ENCODE measurements around the gene GALNT11. TPM values are rescaled to one million over a fixed set of nuclear protein-coding genes. Genes with fewer than 3 reads are reported as not detected.
"Not testable (repeated sequence)": the region's sequence is repeated elsewhere in the genome, so short reads cannot be mapped to it uniquely, and the experiment has no call there.

GALNT11 gene
- total RNA-seq, 4 donors from 2014 or later, result 19.4 to 42.9 (median 27.2) TPM

DNA sequence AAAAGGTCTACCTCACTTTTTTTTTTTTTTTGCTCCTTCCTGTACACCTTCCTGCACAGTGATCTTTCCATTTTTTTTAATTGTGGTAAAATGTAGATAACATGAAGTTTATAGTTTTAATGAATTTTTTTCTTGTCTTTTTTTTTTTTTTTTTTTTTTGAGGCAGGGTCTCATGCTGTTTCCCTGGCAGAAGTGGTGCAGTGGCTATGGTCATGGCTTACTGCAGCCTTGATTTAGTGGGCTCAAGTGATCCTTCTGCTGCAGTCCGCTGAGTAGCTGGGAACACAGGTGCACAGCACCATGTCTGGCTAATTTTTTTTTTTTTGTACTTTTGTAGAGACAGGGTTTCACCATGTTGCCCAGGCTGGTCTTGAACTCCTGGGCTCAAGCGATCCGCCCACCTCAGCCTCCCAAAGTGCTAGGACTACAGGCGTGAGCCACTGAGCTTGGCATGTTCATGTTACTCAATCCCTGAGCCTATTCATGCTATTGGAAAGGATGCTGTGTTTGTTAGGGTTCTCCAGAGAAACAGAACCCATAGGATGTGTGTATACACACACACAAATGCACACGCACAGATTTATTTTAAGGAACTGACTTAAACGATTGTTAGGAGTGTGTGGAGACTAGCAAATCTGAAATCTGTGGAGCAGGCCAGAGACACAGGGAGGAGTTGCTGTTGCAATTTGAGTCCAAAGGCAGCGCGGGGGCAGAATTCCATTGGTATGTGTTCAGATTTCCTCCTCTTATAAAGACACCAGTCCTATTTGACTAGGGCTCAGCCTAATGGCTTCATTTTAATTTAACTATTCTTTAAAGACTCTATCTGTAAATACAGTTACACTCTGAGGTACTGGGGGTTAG, 29.1 kb downstream of the GALNT11 start:
- DNase-seq, result no peak
- no peaks in the 10 kb centered on the region for H3K36me3 ChIP-seq
- no peak overlapping the region for H3K4me3 ChIP-seq
- no peaks in the 10 kb centered on the region for H3K4me1 ChIP-seq
- TF ChIP-seq, protein P1, sequence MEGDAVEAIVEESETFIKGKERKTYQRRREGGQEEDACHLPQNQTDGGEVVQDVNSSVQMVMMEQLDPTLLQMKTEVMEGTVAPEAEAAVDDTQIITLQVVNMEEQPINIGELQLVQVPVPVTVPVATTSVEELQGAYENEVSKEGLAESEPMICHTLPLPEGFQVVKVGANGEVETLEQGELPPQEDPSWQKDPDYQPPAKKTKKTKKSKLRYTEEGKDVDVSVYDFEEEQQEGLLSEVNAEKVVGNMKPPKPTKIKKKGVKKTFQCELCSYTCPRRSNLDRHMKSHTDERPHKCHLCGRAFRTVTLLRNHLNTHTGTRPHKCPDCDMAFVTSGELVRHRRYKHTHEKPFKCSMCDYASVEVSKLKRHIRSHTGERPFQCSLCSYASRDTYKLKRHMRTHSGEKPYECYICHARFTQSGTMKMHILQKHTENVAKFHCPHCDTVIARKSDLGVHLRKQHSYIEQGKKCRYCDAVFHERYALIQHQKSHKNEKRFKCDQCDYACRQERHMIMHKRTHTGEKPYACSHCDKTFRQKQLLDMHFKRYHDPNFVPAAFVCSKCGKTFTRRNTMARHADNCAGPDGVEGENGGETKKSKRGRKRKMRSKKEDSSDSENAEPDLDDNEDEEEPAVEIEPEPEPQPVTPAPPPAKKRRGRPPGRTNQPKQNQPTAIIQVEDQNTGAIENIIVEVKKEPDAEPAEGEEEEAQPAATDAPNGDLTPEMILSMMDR (IDR thresholded peaks at IDR 0.05), result no peak
- TF ChIP-seq POLR2A (IDR thresholded peaks at IDR 0.05), result no peak
- no peaks in the 10 kb centered on the region for H3K9me3 ChIP-seq
- no peaks in the 10 kb centered on the region for H3K27me3 ChIP-seq
- no peak overlapping the region for H3K27ac ChIP-seq

DNA sequence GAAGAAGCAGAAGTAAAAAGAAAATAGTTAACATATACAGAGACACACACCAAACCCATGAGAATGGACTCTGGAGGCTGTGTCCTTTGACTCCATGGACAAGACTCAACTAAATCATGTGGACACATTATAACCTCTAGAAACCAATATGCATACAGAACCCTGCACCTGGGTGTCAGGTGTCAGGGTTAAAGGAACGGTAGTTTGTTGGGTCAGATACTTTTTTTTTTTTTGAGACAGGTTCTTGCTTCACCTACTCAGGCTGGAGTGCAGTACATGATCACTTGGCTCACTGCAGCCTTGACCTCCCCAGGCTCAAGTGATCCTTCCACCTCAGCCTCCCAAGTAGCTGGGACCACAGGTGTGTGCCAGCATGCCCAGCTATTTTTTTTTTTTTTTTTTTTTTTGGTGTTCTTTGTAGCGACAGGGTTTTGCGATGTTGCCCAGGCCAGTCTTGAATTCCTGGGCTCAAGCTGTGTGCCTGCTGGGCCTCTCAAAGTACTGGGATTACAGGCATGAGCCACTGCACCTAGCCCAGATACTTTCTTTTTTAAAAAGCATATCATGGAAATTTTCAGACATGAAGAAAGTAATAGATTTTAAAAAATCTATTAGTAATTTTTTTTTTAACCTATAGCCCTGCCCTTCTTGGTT, 31.3 kb downstream of the GALNT11 start:
- Histone ChIP-seq H3K27me3 (no peaks in the 10 kb centered on the region), H3K27ac (no peak overlapping the region), H3K9me3 (peaks cover 0 to 3% (median 0%) of the 10 kb centered on the region in 4 donors), H3K36me3 (no peaks in the 10 kb centered on the region), H3K4me3 (no peak overlapping the region), H3K4me1 (no peaks in the 10 kb centered on the region)
- no peak for DNase-seq
- TF ChIP-seq, protein P1 (IDR thresholded peaks at IDR 0.05), result no peak
- no peak for TF ChIP-seq POLR2A (IDR thresholded peaks at IDR 0.05)

DNA sequence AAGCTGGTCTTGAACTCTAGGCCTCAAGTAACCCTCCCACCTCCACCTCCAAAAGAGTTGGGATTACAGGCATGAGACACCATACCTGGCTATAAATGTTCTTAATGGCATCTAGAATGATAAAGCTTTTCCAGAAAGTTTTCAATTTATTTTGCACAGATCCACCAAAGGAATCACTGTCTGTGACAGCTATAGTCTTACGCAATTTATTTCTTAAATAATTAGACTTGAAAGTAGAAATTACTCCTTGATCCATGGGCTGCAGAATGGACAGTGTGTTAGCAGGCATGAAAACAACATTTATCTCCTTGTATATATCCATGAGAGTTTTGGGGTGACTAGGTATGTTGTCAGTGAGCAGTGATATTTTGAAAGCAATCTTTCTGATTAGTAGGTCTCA, 33.8 kb downstream of the GALNT11 start:
- no peak overlapping the region for H3K4me3 ChIP-seq
- no peak for TF ChIP-seq POLR2A (IDR thresholded peaks at IDR 0.05)
- TF ChIP-seq, protein P1 (IDR thresholded peaks at IDR 0.05), result no peak
- no peaks in the 10 kb centered on the region for H3K4me1 ChIP-seq
- no peak overlapping the region for H3K27ac ChIP-seq
- peaks cover 0 to 5% (median 0%) of the 10 kb centered on the region in 4 donors for H3K9me3 ChIP-seq
- H3K27me3 ChIP-seq, result no peaks in the 10 kb centered on the region
- H3K36me3 ChIP-seq, result no peaks in the 10 kb centered on the region
- DNase-seq, result no peak

DNA sequence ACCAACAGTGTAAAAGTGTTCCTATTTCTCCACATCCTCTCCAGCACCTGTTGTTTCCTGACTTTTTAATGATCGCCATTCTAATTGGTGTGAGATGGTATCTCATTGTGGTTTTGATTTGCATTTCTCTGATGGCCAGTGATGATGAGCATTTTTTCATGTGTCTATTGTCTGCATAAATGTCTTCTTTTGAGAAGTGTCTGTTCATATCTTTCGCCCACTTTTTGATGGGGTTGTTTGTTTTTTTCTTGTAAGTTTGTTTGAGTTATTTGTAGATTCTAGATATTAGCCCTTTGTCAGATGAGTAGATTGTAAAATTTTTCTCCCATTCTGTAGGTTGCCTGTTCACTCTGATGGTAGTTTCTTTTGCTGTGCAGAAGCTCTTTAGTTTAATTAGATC, 35.6 kb downstream of the GALNT11 start:
- H3K36me3 ChIP-seq, H3K9me3 ChIP-seq, H3K4me1 ChIP-seq, DNase-seq, H3K27me3 ChIP-seq, H3K27ac ChIP-seq, H3K4me3 ChIP-seq: not testable (repeated sequence)

DNA sequence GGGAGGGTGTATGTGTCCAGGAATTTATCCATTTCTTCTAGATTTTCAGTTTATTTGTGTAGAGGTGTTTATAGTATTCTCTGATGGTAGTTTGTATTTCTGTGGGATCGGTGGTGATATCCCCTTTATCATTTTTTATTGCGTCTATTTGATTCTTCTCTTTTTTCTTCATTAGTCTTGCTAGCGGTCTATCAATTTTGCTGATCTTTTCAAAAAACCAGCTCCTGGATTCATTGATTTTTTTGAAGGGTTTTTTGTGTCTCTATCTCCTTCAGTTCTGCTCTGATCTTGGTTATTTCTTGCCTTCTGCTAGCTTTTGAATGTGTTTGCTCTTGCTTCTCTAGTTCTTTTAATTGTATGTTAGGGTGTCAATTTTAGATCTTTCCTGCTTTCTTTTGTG, 37.7 kb downstream of the GALNT11 start:
- not testable (repeated sequence) for DNase-seq, H3K9me3 ChIP-seq, H3K4me1 ChIP-seq, H3K36me3 ChIP-seq, H3K27ac ChIP-seq, H3K4me3 ChIP-seq, H3K27me3 ChIP-seq

DNA sequence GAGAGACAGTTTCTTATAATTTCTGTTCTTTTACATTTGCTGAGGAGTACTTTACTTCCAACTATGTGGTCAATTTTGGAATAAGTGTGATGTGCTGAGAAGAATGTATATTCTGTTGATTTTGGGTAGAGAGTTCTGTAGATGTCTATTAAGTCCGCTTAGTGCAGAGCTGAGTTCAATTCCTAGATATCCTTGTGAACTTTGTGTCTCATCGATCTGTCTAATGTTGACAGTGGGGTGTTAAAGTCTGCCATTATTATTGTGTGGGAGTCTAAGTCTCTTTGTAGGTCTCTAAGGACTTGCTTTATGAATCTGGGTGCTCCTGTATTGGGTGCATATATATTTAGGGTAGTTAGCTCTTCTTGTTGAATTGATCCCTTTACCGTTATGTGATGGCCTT, 38.3 kb downstream of the GALNT11 start:
- not testable (repeated sequence) for H3K9me3 ChIP-seq, H3K27me3 ChIP-seq, H3K4me1 ChIP-seq, H3K4me3 ChIP-seq, H3K36me3 ChIP-seq, DNase-seq, H3K27ac ChIP-seq

DNA sequence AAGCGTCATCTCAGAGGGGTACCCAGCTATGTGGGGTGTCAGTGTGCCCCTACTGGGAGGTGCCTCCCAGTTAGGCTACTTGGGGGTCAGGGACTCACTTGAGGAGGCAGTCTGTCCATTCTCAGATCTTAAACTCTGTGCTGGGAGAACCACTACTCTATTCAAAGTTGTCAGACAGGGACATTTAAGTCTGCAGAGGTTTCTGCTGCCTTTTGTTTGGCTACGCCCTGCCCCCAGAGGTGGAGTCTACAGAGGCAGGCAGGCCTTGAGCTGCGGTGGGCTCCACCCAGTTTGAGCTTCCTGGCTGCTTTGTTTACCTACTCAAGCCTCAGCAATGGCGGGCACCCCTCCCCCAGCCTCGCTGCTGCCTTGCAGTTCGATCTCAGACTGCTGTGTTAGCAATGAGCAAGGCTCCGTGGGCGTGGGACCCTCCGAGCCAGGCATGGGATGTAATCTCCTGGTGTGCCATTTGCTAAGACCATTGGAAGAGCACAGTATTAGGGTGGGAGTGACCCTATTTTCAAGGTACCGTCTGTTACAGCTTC, 40.4 kb downstream of the GALNT11 start:
- H3K4me3 ChIP-seq, H3K36me3 ChIP-seq, H3K27me3 ChIP-seq, H3K27ac ChIP-seq, DNase-seq, H3K9me3 ChIP-seq, H3K4me1 ChIP-seq: not testable (repeated sequence)

Measured in Peyer's patch (tissue), 4 donors.